ENCODE data around the gene NRDE2. TPM values are rescaled to one million over a fixed set of nuclear protein-coding genes. Genes with fewer than 3 reads are reported as not detected.

NRDE2 gene
- polyA plus RNA-seq, 1 donor from 2014 or later: 9.5 TPM

GRCh38 chr14:90374813-90375212 lies 43.1 kb upstream of the NRDE2 start:
- Histone ChIP-seq H3K4me2 (ENCODE audit: low read length) (no peak overlapping the region), H3K36me3 (ENCODE audit: insufficient read depth, low read length) (no peaks in the 10 kb centered on the region), H3K79me2 (replicated peaks; ENCODE audit: insufficient read depth, low read length) (no peaks in the 10 kb centered on the region), H3K4me3 (ENCODE audit: low read length) (no peak overlapping the region), H3K9me3 (ENCODE audit: low read length) (no peaks in the 10 kb centered on the region), H3K9ac (ENCODE audit: low read length) (no peak overlapping the region), H3K9me2 (ENCODE audit: insufficient read depth, low read length) (no peaks in the 10 kb centered on the region), H3F3A (ENCODE audit: insufficient read depth, low read length, poor library complexity, severe bottlenecking) (no peaks in the 10 kb centered on the region), H3K27ac (ENCODE audit: low read length) (no peak overlapping the region), H2AFZ (ENCODE audit: low read depth, low read length) (no peak overlapping the region), H4K20me1 (ENCODE audit: insufficient read depth) (no peaks in the 10 kb centered on the region), H3K27me3 (ENCODE audit: insufficient read depth, low read depth, low read length) (no peaks in the 10 kb centered on the region)
- no peak for TF ChIP-seq RAD21 (conservative IDR thresholded peaks at IDR 0.05)
- TF ChIP-seq SMC3 (conservative IDR thresholded peaks at IDR 0.05; ENCODE audit: poor library complexity): no peak
- no peak for TF ChIP-seq MXI1 (conservative IDR thresholded peaks at IDR 0.05; ENCODE audit: poor library complexity, severe bottlenecking)
- TF ChIP-seq EZH2 (IDR thresholded peaks at IDR 0.05; ENCODE audit: borderline replicate concordance, insufficient read depth, low read length, poor library complexity, severe bottlenecking): no peak
- TF ChIP-seq TAF1 (IDR thresholded peaks at IDR 0.05; ENCODE audit: low read depth): no peak
- TF ChIP-seq EP300 (conservative IDR thresholded peaks at IDR 0.05; ENCODE audit: poor library complexity, severe bottlenecking): no peak
- TF ChIP-seq POLR2AphosphoS5 (IDR thresholded peaks at IDR 0.05): no peak

- TF ChIP-seq RAD21 (conservative IDR thresholded peaks at IDR 0.05) (no peak), SMC3 (conservative IDR thresholded peaks at IDR 0.05; ENCODE audit: poor library complexity) (no peak), TAF1 (IDR thresholded peaks at IDR 0.05; ENCODE audit: low read depth) (no peak), EP300 (conservative IDR thresholded peaks at IDR 0.05; ENCODE audit: poor library complexity, severe bottlenecking) (no peak)
- no peak overlapping the region for H3K4me3 ChIP-seq (ENCODE audit: low read length)
- H3K9me2 ChIP-seq (ENCODE audit: insufficient read depth, low read length): no peaks in the 10 kb centered on the region
- no peaks in the 10 kb centered on the region for H4K20me1 ChIP-seq (ENCODE audit: insufficient read depth)
- H3K27me3 ChIP-seq (ENCODE audit: insufficient read depth, low read depth, low read length): no peaks in the 10 kb centered on the region
- no peaks in the 10 kb centered on the region for H3F3A ChIP-seq (ENCODE audit: insufficient read depth, low read length, poor library complexity, severe bottlenecking)
- H3K9ac ChIP-seq (ENCODE audit: low read length): no peak overlapping the region
- no peaks in the 10 kb centered on the region for H3K36me3 ChIP-seq (ENCODE audit: insufficient read depth, low read length)
- no peaks in the 10 kb centered on the region for H3K9me3 ChIP-seq (ENCODE audit: low read length)
- H2AFZ ChIP-seq (ENCODE audit: low read depth, low read length): no peak overlapping the region
- no peak overlapping the region for H3K4me2 ChIP-seq (ENCODE audit: low read length)
- H3K27ac ChIP-seq (ENCODE audit: low read length): no peak overlapping the region
- H3K79me2 ChIP-seq (replicated peaks; ENCODE audit: insufficient read depth, low read length): no peaks in the 10 kb centered on the region
Observed at GRCh38 chr14:90373887-90374286, 42.1 kb upstream of the NRDE2 start.

DNA sequence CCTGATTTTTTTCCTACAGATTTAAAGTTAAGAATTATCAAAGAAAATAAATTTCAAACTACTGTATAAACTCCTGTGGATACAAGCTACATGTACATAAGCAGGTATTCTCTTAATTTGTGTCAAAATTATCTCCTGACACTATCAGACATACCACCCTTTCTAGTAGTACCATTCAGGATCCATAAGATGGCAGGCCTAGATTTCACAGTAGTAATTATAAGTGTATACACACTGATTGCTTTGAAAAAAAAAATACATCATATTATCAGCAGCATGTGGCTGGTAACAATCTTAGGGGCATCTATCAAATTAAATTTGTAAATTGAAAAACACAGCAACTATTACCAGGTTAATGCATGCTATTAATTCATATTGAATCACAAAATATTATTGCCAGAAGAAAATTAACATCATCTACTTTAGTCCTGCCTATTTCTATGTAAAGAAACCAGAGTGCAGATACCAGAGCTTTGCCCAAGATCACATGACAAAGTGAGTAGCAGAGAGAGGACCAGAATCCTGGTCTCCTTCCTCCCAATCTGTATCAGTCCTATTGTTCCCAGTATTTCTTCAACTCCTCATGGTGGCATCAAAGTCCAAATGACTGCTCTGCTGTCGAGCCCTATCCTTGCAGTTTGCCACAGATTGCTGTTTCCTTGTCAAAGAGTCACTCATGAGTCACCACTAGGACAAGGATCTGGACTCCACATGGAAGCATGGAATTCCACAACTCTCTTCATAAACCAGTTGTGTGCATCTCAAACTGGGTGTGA lies 37.4 kb upstream of the NRDE2 start:
- Histone ChIP-seq H3K79me2 (replicated peaks; ENCODE audit: insufficient read depth, low read length) (no peaks in the 10 kb centered on the region), H3K9me3 (ENCODE audit: low read length) (no peaks in the 10 kb centered on the region), H2AFZ (ENCODE audit: low read depth, low read length) (no peak overlapping the region), H3K4me3 (ENCODE audit: low read length) (no peak overlapping the region), H4K20me1 (ENCODE audit: insufficient read depth) (no peaks in the 10 kb centered on the region), H3K4me2 (ENCODE audit: low read length) (no peak overlapping the region), H3F3A (ENCODE audit: insufficient read depth, low read length, poor library complexity, severe bottlenecking) (no peaks in the 10 kb centered on the region), H3K27ac (ENCODE audit: low read length) (no peak overlapping the region), H3K27me3 (ENCODE audit: insufficient read depth, low read depth, low read length) (no peaks in the 10 kb centered on the region), H3K36me3 (ENCODE audit: insufficient read depth, low read length) (no peaks in the 10 kb centered on the region), H3K9ac (ENCODE audit: low read length) (no peak overlapping the region), H3K9me2 (ENCODE audit: insufficient read depth, low read length) (no peaks in the 10 kb centered on the region)
- no peak for TF ChIP-seq REST (IDR thresholded peaks at IDR 0.05; ENCODE audit: borderline replicate concordance)
- no peak for TF ChIP-seq RAD21 (conservative IDR thresholded peaks at IDR 0.05)
- TF ChIP-seq SMC3 (conservative IDR thresholded peaks at IDR 0.05; ENCODE audit: poor library complexity): no peak
- TF ChIP-seq MXI1 (conservative IDR thresholded peaks at IDR 0.05; ENCODE audit: poor library complexity, severe bottlenecking): no peak
- no peak for TF ChIP-seq POLR2AphosphoS5 (IDR thresholded peaks at IDR 0.05)
- TF ChIP-seq, protein P1, sequence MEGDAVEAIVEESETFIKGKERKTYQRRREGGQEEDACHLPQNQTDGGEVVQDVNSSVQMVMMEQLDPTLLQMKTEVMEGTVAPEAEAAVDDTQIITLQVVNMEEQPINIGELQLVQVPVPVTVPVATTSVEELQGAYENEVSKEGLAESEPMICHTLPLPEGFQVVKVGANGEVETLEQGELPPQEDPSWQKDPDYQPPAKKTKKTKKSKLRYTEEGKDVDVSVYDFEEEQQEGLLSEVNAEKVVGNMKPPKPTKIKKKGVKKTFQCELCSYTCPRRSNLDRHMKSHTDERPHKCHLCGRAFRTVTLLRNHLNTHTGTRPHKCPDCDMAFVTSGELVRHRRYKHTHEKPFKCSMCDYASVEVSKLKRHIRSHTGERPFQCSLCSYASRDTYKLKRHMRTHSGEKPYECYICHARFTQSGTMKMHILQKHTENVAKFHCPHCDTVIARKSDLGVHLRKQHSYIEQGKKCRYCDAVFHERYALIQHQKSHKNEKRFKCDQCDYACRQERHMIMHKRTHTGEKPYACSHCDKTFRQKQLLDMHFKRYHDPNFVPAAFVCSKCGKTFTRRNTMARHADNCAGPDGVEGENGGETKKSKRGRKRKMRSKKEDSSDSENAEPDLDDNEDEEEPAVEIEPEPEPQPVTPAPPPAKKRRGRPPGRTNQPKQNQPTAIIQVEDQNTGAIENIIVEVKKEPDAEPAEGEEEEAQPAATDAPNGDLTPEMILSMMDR (IDR thresholded peaks at IDR 0.05; ENCODE audit: poor library complexity, severe bottlenecking): no peak
- no peak for TF ChIP-seq TAF1 (IDR thresholded peaks at IDR 0.05; ENCODE audit: low read depth)
- TF ChIP-seq EZH2 (IDR thresholded peaks at IDR 0.05; ENCODE audit: borderline replicate concordance, insufficient read depth, low read length, poor library complexity, severe bottlenecking): no peak
- no peak for TF ChIP-seq EP300 (conservative IDR thresholded peaks at IDR 0.05; ENCODE audit: poor library complexity, severe bottlenecking)

All from neural cell (in vitro differentiated cells).